Astrocyte (in vitro differentiated cells and primary cell): ENCODE results near the gene NDEL1.

ENCODE experiments used
- EZH2 ChIP-seq: IDR thresholded peaks from 2 replicates; pipeline ENCODE4 v1.6.1; 2012; ENCODE audit warnings: mild to moderate bottlenecking, low read length, inconsistent platforms; ENCODE audit not compliant: insufficient read depth
- TF ChIP-seq, protein P1 (sequence below): IDR thresholded peaks from 2 replicates; pipeline ENCODE4 v1.5.1; 2011; ENCODE audit warnings: low read depth, mild to moderate bottlenecking, inconsistent platforms, low read length, moderate library complexity; ENCODE audit not compliant: insufficient read depth

DNA sequence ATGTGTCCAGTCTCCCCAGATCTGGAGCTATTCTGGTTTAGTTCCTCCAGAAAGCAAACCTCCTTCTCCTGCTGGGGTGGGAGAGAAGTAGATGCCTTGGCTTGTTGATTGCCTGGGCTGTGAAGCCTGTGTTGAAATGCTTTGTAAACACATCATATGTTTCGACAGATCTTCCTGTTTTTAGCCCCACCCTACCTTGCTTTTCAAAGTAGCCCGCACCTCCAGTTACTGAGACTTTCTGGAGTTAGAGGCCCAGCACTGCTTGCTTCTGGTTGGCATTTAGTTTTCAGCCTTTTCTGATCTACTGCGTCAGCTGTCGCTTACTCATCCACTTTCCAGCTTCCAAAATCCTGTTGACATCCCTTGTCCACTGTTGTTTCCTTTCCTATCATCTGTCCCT lies 17.9 kb upstream of the NDEL1 start:
- TF ChIP-seq, protein P1, sequence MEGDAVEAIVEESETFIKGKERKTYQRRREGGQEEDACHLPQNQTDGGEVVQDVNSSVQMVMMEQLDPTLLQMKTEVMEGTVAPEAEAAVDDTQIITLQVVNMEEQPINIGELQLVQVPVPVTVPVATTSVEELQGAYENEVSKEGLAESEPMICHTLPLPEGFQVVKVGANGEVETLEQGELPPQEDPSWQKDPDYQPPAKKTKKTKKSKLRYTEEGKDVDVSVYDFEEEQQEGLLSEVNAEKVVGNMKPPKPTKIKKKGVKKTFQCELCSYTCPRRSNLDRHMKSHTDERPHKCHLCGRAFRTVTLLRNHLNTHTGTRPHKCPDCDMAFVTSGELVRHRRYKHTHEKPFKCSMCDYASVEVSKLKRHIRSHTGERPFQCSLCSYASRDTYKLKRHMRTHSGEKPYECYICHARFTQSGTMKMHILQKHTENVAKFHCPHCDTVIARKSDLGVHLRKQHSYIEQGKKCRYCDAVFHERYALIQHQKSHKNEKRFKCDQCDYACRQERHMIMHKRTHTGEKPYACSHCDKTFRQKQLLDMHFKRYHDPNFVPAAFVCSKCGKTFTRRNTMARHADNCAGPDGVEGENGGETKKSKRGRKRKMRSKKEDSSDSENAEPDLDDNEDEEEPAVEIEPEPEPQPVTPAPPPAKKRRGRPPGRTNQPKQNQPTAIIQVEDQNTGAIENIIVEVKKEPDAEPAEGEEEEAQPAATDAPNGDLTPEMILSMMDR: no peak
- no peak for TF ChIP-seq EZH2
